ENCODE measurements around the gene SEZ6.

Gene SEZ6

DNA sequence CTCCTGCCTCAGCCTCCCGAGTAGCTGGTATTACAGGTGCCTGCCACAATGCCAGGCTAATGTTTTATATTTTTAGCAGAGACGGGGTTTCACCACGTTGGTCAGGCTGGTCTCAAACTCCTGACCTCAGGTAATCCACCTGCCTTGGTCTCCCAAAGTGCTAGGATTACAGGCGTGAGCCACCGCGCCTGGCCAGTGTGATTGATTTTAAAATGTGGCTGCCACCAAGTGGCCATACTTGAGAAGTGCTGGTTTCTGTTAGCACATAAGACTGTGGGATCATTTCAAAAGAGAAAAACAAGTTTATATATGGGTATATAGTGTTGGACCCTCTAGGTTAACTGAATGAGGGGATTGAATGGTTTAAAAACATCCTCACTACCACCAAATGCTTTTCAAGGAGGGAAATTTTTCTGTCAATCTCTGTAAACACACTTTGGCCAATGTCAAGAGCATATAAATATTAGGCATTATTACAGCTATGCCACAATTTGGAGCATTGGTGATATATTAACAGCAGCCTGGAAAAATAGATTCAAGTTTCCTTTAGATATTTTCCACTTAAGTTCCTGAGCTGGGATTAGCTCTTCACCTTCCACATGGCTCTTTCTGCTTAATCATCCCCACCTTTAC, 89.4 kb downstream of the SEZ6 start:
- TF ChIP-seq, protein P1, sequence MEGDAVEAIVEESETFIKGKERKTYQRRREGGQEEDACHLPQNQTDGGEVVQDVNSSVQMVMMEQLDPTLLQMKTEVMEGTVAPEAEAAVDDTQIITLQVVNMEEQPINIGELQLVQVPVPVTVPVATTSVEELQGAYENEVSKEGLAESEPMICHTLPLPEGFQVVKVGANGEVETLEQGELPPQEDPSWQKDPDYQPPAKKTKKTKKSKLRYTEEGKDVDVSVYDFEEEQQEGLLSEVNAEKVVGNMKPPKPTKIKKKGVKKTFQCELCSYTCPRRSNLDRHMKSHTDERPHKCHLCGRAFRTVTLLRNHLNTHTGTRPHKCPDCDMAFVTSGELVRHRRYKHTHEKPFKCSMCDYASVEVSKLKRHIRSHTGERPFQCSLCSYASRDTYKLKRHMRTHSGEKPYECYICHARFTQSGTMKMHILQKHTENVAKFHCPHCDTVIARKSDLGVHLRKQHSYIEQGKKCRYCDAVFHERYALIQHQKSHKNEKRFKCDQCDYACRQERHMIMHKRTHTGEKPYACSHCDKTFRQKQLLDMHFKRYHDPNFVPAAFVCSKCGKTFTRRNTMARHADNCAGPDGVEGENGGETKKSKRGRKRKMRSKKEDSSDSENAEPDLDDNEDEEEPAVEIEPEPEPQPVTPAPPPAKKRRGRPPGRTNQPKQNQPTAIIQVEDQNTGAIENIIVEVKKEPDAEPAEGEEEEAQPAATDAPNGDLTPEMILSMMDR (IDR thresholded peaks at IDR 0.05; ENCODE audit: control insufficient read depth, insufficient read depth, low read depth, low read length, missing control alignments) = peak; percentile 50
- no peak overlapping the region for H3K4me3 ChIP-seq (ENCODE audit: control insufficient read depth, low read depth, low read length)
- no peak for DNase-seq (ENCODE audit: low read depth)

DNA sequence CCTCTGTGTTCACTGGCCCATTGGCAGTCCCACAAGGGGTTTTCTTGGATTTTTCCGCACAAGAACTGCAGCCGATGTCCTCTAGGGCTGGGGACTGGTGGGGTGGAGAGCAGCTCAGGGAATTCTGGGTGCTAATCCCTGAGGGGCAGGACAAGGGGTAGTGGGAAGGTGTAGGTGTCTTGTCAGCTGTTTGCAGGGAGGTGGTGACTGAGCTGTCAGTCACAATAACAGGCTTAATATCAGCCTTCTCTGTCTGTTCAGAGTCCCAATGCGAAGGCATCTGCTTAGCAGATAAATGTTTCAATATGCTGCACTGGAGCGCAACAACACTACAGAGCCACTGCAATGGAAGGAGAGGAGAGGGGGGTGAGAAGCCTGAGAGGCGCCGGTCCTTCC, 92.9 kb downstream of the SEZ6 start:
- TF ChIP-seq, protein P1 (IDR thresholded peaks at IDR 0.05; ENCODE audit: control insufficient read depth, insufficient read depth, low read depth, low read length, missing control alignments) = no peak
- no peak for DNase-seq (ENCODE audit: low read depth)
- no peak overlapping the region for H3K4me3 ChIP-seq (ENCODE audit: control insufficient read depth, low read depth, low read length)

DNA sequence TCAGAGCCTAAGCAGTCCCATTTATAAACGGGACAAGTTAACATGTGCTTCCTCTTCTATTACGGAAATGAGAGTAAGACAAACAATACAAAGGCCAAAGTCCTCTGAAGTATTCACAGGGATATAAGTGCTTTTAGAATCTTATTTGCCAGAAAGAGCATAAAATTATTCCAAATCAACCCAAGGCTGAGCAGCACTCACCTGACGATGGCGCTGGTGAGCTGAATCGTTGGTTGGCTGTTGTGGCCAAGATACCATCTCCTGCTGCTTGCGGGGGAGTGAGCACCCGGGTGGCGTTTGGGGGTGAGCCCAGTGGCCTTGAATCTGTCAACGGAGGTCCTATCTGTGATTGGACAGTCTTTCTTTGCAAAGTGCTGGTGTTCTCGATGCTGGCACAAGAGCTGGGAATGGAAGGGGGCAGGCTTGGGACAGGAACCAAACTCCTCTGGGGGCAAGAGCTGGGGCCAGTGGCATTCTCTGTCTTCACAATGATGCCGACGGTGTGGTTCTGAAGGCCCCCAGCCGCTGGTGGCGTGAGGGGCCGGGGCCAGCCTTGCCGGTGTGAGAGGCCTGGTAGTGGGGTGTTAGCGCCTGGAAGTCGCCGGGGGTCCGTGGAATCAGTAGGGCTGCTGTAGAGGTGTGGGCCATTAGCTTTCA, 93.4 kb downstream of the SEZ6 start:
- no peak overlapping the region for H3K4me3 ChIP-seq (ENCODE audit: control insufficient read depth, low read depth, low read length)
- TF ChIP-seq, protein P1 (IDR thresholded peaks at IDR 0.05; ENCODE audit: control insufficient read depth, insufficient read depth, low read depth, low read length, missing control alignments) = peak; percentile 35
- DNase-seq (ENCODE audit: low read depth) = no peak

DNA sequence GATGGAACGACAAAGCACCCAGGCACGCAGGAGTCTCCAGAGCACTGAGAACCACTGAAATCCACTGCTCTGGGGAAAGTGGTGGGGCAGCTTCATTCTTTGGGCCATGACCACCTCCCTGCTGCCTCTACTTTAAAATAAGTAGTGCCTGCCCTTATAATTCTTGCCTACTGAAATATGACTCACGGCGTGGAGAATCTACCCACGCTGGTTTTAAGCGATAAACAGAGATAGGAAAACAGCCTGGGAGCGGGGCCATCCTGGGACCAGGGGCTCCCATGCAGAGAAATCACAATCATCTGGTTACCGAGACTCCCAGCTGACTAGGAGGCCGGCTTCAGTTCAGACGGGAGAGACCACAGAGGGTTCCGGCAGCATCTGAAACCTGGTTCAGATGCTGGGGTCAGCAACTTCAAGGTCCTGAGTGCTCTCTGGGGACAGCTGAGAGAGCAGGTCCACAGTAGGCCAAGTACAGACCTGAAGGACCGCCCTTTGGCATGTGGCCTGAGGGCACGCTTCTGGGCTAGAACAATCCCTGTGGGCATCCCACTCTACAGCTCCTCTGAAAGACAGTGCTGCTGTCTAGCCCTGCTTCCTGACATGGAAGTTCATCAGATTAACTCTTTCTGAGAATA, 94.3 kb downstream of the SEZ6 start:
- DNase-seq (ENCODE audit: low read depth) = no peak
- TF ChIP-seq, protein P1 (IDR thresholded peaks at IDR 0.05; ENCODE audit: control insufficient read depth, insufficient read depth, low read depth, low read length, missing control alignments) = no peak
- no peak overlapping the region for H3K4me3 ChIP-seq (ENCODE audit: control insufficient read depth, low read depth, low read length)

DNA sequence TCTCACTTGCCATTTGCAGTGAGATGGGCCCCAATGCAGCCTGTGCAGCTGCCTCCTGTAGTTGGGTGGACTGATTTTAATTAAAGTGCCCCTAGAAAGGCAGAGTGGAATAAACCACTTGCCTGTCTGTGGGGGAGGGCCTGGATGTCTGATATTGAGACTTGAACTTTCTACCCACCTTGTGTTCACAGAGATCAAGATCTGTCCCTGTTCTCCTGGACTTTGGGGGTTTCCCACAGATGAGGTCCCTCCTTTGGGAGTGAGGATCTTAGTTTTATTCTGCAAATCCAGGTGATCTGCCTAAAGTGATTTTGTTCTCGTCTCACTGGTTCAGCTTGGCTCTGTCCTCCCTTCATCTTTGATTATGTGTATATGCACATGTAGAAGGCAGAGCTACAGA, 95.3 kb downstream of the SEZ6 start:
- H3K4me3 ChIP-seq (ENCODE audit: control insufficient read depth, low read depth, low read length) = no peak overlapping the region
- TF ChIP-seq, protein P1 (IDR thresholded peaks at IDR 0.05; ENCODE audit: control insufficient read depth, insufficient read depth, low read depth, low read length, missing control alignments) = no peak
- no peak for DNase-seq (ENCODE audit: low read depth)

DNA sequence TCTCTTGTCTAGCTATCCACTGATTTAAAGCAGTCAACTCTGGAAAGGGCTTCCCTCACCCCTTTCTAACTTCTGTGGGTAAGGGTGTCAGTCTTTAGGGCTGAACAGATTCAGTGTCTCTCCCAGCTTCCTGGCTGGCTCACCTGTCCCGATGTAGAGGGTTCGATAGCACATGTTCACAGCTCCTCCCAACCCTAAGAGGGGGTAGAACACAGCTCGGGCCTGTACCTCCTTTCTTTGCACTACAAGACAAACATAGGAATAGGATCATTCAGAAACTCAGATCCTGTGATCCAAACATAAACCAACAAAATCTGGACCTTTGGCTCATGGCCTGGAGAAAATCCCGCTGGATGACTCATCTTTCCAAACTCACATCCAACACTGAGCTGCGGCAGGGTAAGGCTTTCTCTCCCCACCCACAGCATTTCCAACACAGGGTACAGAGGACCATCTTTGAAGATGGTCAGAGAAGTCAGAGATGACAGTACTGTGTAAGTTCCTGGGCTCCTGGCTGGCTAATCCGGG, 97.1 kb downstream of the SEZ6 start:
- TF ChIP-seq, protein P1 (IDR thresholded peaks at IDR 0.05; ENCODE audit: control insufficient read depth, insufficient read depth, low read depth, low read length, missing control alignments) = no peak
- DNase-seq (ENCODE audit: low read depth) = no peak
- no peak overlapping the region for H3K4me3 ChIP-seq (ENCODE audit: control insufficient read depth, low read depth, low read length)

All from AG09309 (cell line).